ENCODE measurements around the gene HCFC1. TPM values are rescaled to one million over a fixed set of nuclear protein-coding genes. Genes with fewer than 3 reads are reported as not detected.

The HCFC1 gene
- total RNA-seq, 1 experiment from 2014 or later: 137 TPM

GRCh38 chrX:153924149-153924861 is 47.3 kb downstream of the HCFC1 start:
- BruUV-seq (replicated peaks): no TSS peak
- peak; percentile 81 for DNase-seq (ENCODE audit: low spot score)
- TF ChIP-seq, protein P1, sequence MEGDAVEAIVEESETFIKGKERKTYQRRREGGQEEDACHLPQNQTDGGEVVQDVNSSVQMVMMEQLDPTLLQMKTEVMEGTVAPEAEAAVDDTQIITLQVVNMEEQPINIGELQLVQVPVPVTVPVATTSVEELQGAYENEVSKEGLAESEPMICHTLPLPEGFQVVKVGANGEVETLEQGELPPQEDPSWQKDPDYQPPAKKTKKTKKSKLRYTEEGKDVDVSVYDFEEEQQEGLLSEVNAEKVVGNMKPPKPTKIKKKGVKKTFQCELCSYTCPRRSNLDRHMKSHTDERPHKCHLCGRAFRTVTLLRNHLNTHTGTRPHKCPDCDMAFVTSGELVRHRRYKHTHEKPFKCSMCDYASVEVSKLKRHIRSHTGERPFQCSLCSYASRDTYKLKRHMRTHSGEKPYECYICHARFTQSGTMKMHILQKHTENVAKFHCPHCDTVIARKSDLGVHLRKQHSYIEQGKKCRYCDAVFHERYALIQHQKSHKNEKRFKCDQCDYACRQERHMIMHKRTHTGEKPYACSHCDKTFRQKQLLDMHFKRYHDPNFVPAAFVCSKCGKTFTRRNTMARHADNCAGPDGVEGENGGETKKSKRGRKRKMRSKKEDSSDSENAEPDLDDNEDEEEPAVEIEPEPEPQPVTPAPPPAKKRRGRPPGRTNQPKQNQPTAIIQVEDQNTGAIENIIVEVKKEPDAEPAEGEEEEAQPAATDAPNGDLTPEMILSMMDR (conservative IDR thresholded peaks at IDR 0.05; ENCODE audit: low read depth, low read length): peak; percentile 47
- TF ChIP-seq EZH2 (IDR thresholded peaks at IDR 0.05; ENCODE audit: borderline replicate concordance, low read depth, low read length, poor library complexity, severe bottlenecking): no peak
- H3K36me3 ChIP-seq (ENCODE audit: insufficient read depth, low read length, poor library complexity, severe bottlenecking): no peaks in the 10 kb centered on the region
- H3K4me1 ChIP-seq (ENCODE audit: insufficient read depth, low read length, poor library complexity, severe bottlenecking): peaks cover 20% of the 10 kb centered on the region
- POLR2A ChIA-PET (ENCODE audit: low non-redundant PET): no interaction called here
- CTCF ChIA-PET: interaction anchor here (1.4 kb wide), 1 partner anchor 23 kb away, joined by 4 read pairs; no protein-coding TSS in a partner anchor
- peak overlapping the region; percentile 28 for H3K4me3 ChIP-seq (ENCODE audit: low read depth, low read length, poor library complexity, severe bottlenecking)
- peak overlapping the region; percentile 71 for H3K27ac ChIP-seq (ENCODE audit: low read depth, low read length, poor library complexity, severe bottlenecking)
- intact Hi-C loops (cut with micrococcal nuclease; ENCODE audit: unreplicated experiment): no loop called here
- no peaks in the 10 kb centered on the region for H3K27me3 ChIP-seq (replicated peaks; ENCODE audit: insufficient read depth, low read depth, low read length, poor library complexity)
- H3K9me3 ChIP-seq (ENCODE audit: low read depth, low read length, poor library complexity, severe bottlenecking): no peaks in the 10 kb centered on the region

DNA sequence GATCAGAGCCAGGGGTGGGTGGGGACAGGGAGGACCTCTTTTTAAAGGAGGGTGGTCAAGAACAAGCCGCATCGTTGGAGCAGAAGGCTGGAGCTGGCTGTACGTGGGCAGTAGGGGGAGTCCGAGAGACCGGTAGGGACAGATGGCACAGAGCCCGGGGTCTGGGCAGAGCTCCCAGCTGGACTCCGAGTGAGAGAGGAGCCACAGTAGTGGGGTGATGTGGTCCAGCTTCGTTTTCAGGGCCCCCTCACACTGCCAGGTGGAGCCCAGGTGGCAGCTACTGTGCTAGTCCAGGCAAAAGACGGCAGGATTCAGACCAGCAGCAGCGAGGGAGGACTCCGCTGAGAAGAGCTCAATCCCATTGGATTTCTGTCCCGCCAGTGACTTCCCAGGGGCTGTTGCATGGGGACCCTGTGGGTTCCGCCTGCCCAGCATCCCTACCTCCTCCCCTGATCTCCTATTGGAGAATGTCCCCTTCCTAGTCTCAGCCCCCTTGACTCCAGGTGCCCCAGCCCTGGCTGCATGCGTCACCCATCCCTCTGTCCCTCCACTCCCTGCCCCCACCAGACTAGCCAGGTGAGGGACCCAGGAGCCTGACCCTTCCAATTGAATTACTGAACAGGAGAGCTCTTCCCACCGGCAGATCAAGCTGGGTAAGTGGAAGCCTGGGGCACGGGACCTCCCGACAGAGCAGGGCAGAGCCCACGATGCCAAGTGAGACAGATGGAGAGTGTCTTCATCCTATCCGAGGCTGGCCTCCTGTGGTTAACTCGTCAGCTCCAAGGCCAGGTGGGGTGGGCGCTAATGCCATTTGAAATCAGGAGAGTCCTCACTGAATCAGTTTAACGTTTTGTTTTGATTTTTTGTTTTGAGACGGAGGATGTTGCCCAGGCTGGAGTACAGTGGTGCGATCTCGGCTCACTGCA is 48.4 kb downstream of the HCFC1 start:
- Histone ChIP-seq H3K27me3 (replicated peaks; ENCODE audit: insufficient read depth, low read depth, low read length, poor library complexity) (no peaks in the 10 kb centered on the region), H3K4me3 (ENCODE audit: low read depth, low read length, poor library complexity, severe bottlenecking) (no peak overlapping the region), H3K36me3 (ENCODE audit: insufficient read depth, low read length, poor library complexity, severe bottlenecking) (no peaks in the 10 kb centered on the region), H3K9me3 (ENCODE audit: low read depth, low read length, poor library complexity, severe bottlenecking) (no peaks in the 10 kb centered on the region), H3K27ac (ENCODE audit: low read depth, low read length, poor library complexity, severe bottlenecking) (no peak overlapping the region), H3K4me1 (ENCODE audit: insufficient read depth, low read length, poor library complexity, severe bottlenecking) (peaks cover 20% of the 10 kb centered on the region)
- TF ChIP-seq, protein P1 (conservative IDR thresholded peaks at IDR 0.05; ENCODE audit: low read depth, low read length): peak; percentile 40; the same call in 1 of the 2 replicates
- no peak for TF ChIP-seq EZH2 (IDR thresholded peaks at IDR 0.05; ENCODE audit: borderline replicate concordance, low read depth, low read length, poor library complexity, severe bottlenecking)
- no TSS peak for BruUV-seq (replicated peaks)
- CTCF ChIA-PET: interaction anchor here (0.6 to 1.1 kb wide), 2 partner anchors 24 to 194 kb away, joined by 3 to 4 read pairs; no protein-coding TSS in a partner anchor
- no peak for DNase-seq (ENCODE audit: low spot score)
- POLR2A ChIA-PET (ENCODE audit: low non-redundant PET): no interaction called here
- intact Hi-C loops (cut with micrococcal nuclease; ENCODE audit: unreplicated experiment): no loop called here

DNA sequence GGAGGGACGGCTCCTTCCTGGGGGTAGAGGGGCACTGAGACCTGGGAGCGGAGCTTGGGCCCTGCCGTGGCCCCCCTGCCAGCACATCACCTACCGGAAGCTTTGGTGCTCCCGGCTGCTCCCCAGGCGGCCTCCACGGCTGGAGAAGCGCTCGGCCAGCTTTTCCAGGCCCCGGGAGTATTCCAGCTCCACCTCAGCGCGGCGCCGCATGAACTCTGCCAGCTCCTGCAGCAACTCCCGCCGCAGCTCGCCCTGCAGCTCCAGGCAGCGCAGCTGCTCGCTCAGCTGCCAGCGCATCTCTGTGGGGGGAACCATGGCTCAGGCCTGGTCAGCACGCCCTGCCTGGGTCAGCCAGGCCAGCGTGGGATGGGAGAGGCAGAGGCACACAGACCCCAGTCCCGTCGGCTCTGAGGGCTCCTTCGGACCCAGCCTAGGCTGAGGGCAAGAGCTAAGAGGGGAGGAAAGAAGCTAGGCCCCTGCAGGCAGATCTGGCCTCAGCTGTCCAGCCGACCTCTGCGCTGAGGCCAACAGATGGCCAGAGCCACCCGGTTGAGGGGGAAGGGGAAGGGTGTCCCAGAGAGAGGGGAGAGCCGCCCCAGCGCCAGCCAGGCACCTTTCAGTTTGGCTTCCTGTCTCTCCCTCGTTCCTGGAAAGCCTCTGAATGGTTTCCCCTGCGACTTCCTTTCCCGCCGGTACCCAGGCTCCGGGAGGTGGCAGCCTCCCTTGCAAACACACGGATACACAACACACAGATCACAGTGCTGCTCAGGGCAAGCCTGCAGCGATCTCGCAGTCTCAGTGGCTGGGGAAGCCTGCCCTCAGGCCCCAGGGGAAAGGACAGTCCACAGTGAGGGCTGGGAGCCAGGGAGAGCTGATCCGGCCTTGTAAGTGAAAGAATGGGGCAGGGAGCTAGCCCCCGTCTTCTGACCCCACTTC is 49.8 kb downstream of the HCFC1 start:
- DNase-seq (ENCODE audit: low spot score): no peak
- POLR2A ChIA-PET (ENCODE audit: low non-redundant PET): no interaction called here

More for the DNA sequence above, 49.8 kb downstream of the HCFC1 start:
- Histone ChIP-seq H3K4me1 (ENCODE audit: insufficient read depth, low read length, poor library complexity, severe bottlenecking) (peaks cover 20% of the 10 kb centered on the region), H3K36me3 (ENCODE audit: insufficient read depth, low read length, poor library complexity, severe bottlenecking) (no peaks in the 10 kb centered on the region), H3K4me3 (ENCODE audit: low read depth, low read length, poor library complexity, severe bottlenecking) (no peak overlapping the region), H3K27ac (ENCODE audit: low read depth, low read length, poor library complexity, severe bottlenecking) (no peak overlapping the region), H3K27me3 (replicated peaks; ENCODE audit: insufficient read depth, low read depth, low read length, poor library complexity) (no peaks in the 10 kb centered on the region), H3K9me3 (ENCODE audit: low read depth, low read length, poor library complexity, severe bottlenecking) (no peaks in the 10 kb centered on the region)
- CTCF ChIA-PET: no interaction called here
- BruUV-seq (replicated peaks): no TSS peak
- TF ChIP-seq EZH2 (IDR thresholded peaks at IDR 0.05; ENCODE audit: borderline replicate concordance, low read depth, low read length, poor library complexity, severe bottlenecking): no peak
- TF ChIP-seq, protein P1 (conservative IDR thresholded peaks at IDR 0.05; ENCODE audit: low read depth, low read length): no peak
- intact Hi-C loops (cut with micrococcal nuclease; ENCODE audit: unreplicated experiment): no loop called here
